AG10803 (cell line): Measurements from ENCODE around the gene TRIM50.
"Not testable (repeated sequence)": the region's sequence is repeated elsewhere in the genome, so short reads cannot be mapped to it uniquely, and the experiment has no call there.

Experiments
- DNase-seq: peaks from one replicate; pipeline ENCODE4 v3.0.0; 2010; ENCODE audit warnings: low read depth
- H3K4me3 ChIP-seq: 2 replicates; pipeline ENCODE4 v1.5.1; 2011; ENCODE audit warnings: mild to moderate bottlenecking, low read length, control low read depth
- TF ChIP-seq, protein P1 (sequence below): conservative IDR thresholded peaks from 2 replicates; pipeline ENCODE4 v1.5.1; 2011; ENCODE audit warnings: mild to moderate bottlenecking, low read length, control low read depth, inconsistent platforms

The TRIM50 gene

DNA sequence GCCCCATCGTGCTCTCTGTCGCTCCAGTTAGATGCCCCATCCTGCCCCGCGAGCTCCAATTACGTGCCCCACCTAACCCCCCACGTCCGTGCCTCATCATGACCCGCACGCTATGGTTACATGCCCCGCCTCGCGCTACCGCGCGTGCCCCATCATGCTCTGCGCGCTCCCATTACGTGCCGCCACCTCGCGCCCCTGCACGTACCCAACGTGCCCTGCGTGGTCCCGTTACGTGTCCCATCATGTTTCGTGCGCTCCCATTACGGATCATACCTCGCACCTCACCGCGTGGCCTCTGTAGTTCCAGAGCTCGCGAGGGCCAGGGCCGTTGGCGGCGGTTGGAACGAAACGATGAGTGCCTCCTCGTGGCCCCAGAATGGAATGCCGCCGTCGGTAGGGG is at the start of gene TRIM50, which contains the start of gene FKBP6:
TSS of gene TRIM50 (minus strand) at position 161 of the 400 bp plus-strand sequence. CDS start 3,295 bp downstream, outside the sequence.
TSS of gene FKBP6 (plus strand) at position 240 of the 400 bp plus-strand sequence. CDS start 268 bp downstream, outside the sequence.
- not testable (repeated sequence) for DNase-seq, H3K4me3 ChIP-seq

DNA sequence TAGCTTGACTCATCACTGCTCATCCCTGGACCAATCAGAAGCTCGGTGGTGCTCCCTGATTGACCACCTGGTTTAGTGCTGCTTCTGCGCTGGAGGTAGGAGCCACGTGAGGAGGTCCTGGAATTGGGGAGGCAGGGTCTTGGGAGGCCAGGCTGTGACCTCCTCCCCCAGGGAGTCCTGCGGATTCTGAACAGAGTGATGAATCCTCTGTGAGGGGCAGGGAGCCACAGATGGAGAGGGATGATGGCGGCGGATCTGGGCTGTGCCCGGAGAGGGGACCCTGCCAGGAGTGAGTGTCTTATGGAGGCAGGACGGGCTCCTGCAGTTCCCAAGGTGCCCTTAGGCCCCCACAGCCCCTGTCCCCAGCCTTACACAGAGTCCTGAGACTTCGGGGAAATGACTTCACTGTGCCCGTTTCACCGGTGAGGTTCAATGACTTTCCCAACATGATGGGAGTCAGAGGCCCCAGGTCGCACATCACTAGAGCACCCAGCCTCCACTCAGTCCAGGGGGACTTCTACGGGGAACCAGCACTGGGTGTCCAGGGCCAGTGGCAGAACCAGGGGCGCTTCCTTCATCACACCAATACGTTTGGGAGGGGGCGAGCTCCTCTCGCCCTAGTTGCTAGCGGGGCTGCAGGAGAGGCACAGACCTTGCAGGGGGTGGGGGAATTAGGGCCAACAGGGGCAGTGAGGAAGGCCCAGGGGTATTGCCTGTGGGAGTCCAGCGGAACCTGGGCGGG is 49.0 kb upstream of the TRIM50 start:
- no peak overlapping the region for H3K4me3 ChIP-seq
- TF ChIP-seq, protein P1, sequence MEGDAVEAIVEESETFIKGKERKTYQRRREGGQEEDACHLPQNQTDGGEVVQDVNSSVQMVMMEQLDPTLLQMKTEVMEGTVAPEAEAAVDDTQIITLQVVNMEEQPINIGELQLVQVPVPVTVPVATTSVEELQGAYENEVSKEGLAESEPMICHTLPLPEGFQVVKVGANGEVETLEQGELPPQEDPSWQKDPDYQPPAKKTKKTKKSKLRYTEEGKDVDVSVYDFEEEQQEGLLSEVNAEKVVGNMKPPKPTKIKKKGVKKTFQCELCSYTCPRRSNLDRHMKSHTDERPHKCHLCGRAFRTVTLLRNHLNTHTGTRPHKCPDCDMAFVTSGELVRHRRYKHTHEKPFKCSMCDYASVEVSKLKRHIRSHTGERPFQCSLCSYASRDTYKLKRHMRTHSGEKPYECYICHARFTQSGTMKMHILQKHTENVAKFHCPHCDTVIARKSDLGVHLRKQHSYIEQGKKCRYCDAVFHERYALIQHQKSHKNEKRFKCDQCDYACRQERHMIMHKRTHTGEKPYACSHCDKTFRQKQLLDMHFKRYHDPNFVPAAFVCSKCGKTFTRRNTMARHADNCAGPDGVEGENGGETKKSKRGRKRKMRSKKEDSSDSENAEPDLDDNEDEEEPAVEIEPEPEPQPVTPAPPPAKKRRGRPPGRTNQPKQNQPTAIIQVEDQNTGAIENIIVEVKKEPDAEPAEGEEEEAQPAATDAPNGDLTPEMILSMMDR, result no peak
- DNase-seq, result no peak

DNA sequence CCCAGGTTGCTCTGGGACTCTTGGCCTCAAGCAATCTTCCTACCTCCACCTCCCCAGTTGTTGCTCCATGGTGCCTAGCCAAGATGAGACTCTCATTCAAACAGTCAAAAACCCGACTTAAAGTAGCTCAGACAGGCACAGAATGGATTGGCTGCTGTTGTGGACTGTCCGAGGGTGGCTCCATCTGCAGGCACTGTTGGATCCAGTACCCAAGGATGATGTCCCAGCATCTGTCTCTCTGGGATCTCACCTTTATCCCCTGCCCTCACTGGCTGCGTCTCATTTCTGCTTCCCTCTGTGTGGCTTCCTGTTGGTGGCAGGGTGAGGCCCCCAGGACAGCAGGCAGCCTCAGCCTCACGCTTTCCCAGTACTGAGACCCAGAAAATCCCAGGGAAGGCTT is 48.4 kb upstream of the TRIM50 start:
- H3K4me3 ChIP-seq, DNase-seq: not testable (repeated sequence)

DNA sequence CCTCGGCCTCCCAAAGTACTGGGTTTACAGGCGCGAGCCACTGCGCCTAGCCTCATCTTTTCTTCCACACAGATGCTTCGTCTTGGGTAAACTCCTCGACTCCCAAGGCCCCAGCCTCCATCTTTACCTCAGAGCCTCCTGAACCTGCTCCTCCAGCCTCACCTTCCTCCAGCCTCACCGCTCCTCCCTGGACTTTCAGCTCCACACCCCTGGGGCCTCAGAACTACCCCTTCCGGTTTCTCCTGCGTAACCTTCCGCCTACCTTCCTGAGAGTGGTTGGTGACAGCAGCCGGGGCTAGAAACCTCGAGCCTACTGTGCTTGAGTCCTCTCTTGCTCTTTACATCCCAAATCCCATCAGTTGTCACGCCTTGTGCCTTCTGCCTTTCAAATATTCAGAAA is 45.9 kb upstream of the TRIM50 start:
- TF ChIP-seq, protein P1, result no peak
- H3K4me3 ChIP-seq, result no peak overlapping the region
- no peak for DNase-seq

DNA sequence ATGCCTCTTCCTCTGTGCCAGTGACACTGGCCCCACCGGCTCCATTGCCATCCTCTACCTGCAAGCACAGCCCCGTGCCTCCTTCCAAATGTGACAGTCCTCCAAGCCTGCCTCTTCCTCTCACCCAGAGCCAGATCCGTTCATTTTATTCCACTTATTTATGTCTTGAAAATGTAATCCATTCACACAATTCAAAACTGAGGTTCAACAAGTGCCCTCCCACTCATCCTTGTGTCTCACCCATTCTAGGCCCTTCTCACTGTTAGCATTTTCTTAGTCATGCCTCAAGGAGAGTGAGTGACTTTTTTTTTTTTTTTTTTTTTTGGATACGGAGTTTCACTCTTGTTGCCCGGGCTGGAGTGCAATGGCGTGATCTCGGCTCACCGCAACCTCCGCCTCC is 41.7 kb upstream of the TRIM50 start:
- DNase-seq, result no peak
- no peak overlapping the region for H3K4me3 ChIP-seq
- TF ChIP-seq, protein P1, result no peak

DNA sequence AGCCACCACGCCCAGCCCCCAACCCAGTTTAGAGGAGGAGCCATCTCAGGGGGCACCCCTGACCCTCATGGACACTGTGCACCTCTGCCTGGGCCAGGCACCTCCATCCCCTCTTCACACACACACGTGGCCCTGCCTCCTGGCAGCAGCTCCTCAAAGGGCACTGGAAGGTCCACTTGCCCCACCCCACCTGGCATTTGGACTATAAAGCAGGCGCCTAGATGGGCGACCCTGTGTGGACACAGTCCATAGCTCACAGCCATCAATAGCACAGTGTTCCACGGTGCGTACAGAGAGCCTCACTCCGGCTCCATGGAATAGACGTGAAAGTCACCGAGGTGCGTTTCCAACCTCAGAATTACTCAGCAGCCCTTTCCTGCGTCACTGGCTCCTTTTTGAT is 41.1 kb upstream of the TRIM50 start:
- TF ChIP-seq, protein P1, result no peak
- no peak for DNase-seq
- H3K4me3 ChIP-seq, result no peak overlapping the region

DNA sequence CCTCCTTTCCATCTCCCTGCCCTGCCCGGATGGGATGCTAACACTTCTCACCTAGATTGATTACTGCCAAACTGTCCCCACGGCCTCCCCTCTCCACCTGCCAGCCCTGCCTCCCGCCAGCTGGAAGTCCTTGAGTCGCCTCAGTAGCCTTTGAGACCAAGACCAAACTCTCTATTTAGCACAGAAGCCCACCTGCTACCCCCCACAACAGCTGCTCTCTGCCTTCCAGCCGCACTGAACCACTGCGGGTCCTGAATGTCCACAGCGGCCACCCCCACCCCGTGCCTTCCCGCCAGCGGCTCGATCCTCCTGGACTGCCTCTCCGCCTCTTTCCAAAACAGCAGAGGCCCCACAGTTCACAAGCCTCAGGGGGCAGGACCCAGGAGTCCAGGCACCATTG is 39.1 kb upstream of the TRIM50 start:
- no peak for DNase-seq
- H3K4me3 ChIP-seq, result no peak overlapping the region
- TF ChIP-seq, protein P1, result no peak

DNA sequence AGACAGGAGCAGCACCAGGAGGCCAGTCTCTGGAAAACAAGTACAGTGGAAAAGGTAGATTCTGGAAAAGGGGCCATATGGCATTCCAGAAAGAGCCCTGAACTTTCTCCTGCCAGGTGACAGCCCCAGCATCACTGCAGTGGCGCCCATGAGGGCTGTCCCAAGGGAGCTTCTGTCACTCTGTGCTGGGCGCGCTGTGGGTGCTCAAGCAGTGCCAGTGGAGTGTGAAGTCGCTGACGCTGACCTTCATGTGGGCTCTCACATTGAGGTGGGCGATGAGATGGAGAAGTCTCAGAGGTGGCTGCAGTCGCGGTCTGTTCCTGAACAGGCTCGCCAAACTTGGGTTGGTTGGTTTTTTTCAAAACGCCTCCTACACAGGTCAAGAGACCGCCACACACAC is 38.2 kb upstream of the TRIM50 start:
- TF ChIP-seq, protein P1, result no peak
- no peak overlapping the region for H3K4me3 ChIP-seq
- DNase-seq, result no peak
